Gastrocnemius medialis (tissue), 4 donors: ENCODE measurements around the gene BCL2L13. TPM values are rescaled to one million over a fixed set of nuclear protein-coding genes. Genes with fewer than 3 reads are reported as not detected.

Source experiments
- ATAC-seq, 2 donors: fragments of 150-250 bp; one replicate each; pipeline ENCODE4 v1.9.1; 2016
- DNase-seq, 2 donors: peaks; one replicate each; pipeline ENCODE4 v3.0.0-alpha.2; 2019
- H3K27ac ChIP-seq, 4 donors: fragments of 200-600 bp; sonication (generic); 1 replicate in 1 of 4; 2 replicates in 3 of 4; pipeline ENCODE4 v1.5.1; 2016 to 2018; ENCODE audit warnings: mild to moderate bottlenecking in 2 of 4, moderate library complexity in 1 of 4
- H3K27me3 ChIP-seq, 3 donors: fragments of 200-600 bp; sonication (generic) in 2 of 3; 1 replicate in 1 of 3; 2 replicates in 2 of 3; pipeline versions ENCODE4 v1.5.1 to v1.6.0; 2016 to 2019; ENCODE audit warnings: mild to moderate bottlenecking in 1 of 3, moderate library complexity in 1 of 3
- H3K36me3 ChIP-seq, 2 donors: fragments of 200-600 bp; sonication (generic) in 1 of 2; one replicate each; pipeline ENCODE4 v1.5.1; 2017 to 2018
- H3K4me1 ChIP-seq, 2 donors: fragments of 200-600 bp; sonication (generic) in 1 of 2; one replicate each; pipeline ENCODE4 v1.5.1; 2016 to 2017; ENCODE audit warnings: mild to moderate bottlenecking in 2 of 2
- H3K4me3 ChIP-seq, 4 donors: fragments of 200-600 bp; sonication (generic) in 3 of 4; 1 replicate in 1 of 4; 2 replicates in 3 of 4; pipeline ENCODE4 v1.5.1; 2016 to 2019; ENCODE audit warnings: mild to moderate bottlenecking in 2 of 4
- H3K9me3 ChIP-seq, 3 donors: fragments of 200-600 bp; sonication (generic) in 2 of 3; 1 replicate in 1 of 3; 2 replicates in 2 of 3; pipeline ENCODE4 v1.5.1; 2016 to 2019
- CTCF ChIP-seq, 5 experiments: fragments of 450-650 bp in 3 of 5; fragments of 200-600 bp in 2 of 5; sonication (generic) in 2 of 5; IDR thresholded peaks in 4 of 5; conservative IDR thresholded peaks in 1 of 5; 1 replicate in 4 of 5; 2 replicates in 1 of 5; pipeline ENCODE4 v1.5.1; 2016 to 2019; ENCODE audit warnings: antibody characterized with exemption in 5 of 5, mild to moderate bottlenecking in 3 of 5, moderate library complexity in 3 of 5
- POLR2A ChIP-seq, 2 donors: fragments of 450-650 bp; IDR thresholded peaks; one replicate each; pipeline ENCODE4 v1.6.1; 2017; ENCODE audit warnings: antibody characterized with exemption in 2 of 2, mild to moderate bottlenecking in 2 of 2, moderate library complexity in 2 of 2
- in situ Hi-C, 4 donors: fragments of 200-750 bp; cut with MboI; loops; one replicate each; pipeline versions ENCODE4 v1.15.0 to v1.8.0; 2017; ENCODE audit warnings: low sequenced_read_pairs in 4 of 4
- intact Hi-C: fragments of 100-400 bp; cut with DNase I; formaldehyde crosslinking; loops from one replicate; pipeline ENCODE4 v1.15.1; 2023; ENCODE audit warnings: low total_unique reads
- total RNA-seq, 4 donors: library from RNA; depleted of rRNA; stranded (reverse); fragments of >200 nt; gene quantifications; one replicate each; pipeline versions ENCODE4 v1.1.0 to v1.2.3, GENCODE V29; 2016

The BCL2L13 gene
- total RNA-seq, 4 donors from 2014 or later = 162 to 310 (median 231) TPM

GRCh38 chr22:17748555-17749353 is 110.2 kb downstream of the BCL2L13 start:
- TF ChIP-seq CTCF (IDR thresholded peaks at IDR 0.05 in 4 of 5, conservative IDR thresholded peaks at IDR 0.05 in 1 of 5) (no peak), POLR2A (IDR thresholded peaks at IDR 0.05) (no peak)
- in situ Hi-C loops (no loop called here), intact Hi-C loops (no loop called here)
- ATAC-seq (no peak), DNase-seq (no peak)
- Histone ChIP-seq H3K36me3 (no peaks in the 10 kb centered on the region), H3K4me3 (no peak overlapping the region), H3K27me3 (no peaks in the 10 kb centered on the region), H3K27ac (no peak overlapping the region), H3K9me3 (no peaks in the 10 kb centered on the region), H3K4me1 (peaks cover 0 to 5% of the 10 kb centered on the region in 2 donors)

DNA sequence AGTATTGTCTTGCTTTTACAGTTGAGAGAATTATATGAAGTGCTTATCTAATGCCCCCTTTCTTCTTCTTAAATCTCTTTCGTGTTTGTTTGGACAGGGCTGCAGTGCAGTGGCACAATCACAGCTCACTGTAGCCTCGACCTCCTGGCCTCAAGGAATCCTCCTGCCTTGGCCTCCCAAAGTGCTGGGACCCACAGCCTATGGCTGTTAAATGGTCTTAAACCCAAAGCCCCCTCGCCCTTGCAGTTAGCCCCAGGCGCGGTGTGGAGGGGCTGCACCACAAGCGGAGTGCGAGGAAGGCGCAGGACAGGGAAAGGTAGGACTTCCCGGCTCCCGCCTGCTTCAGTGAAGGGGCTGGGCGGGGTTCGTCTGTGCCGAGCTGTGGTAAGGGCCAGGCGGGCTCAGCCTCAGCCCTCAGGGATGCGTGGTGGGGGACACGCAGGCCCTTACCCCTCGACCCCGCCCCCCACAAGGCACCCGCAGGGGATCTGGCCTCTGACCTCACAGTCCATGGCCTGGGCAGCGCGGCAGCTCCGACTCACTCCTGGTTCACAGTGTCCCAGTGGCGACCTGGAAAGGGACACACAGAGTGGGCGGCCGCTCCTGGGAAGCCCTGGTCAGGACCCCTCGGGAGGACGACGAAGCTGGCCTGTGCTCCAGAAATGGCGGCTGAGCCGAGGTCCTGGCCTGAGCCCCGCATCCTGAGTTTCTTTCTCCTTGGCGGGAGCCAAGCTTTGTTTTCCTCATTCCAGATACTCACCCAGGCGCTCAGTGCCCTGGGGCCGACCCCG is 111.2 kb downstream of the BCL2L13 start:
- no peaks in the 10 kb centered on the region for H3K27me3 ChIP-seq
- intact Hi-C loops (no loop called here), in situ Hi-C loops (no loop called here)
- DNase-seq = no peak
- TF ChIP-seq CTCF (IDR thresholded peaks at IDR 0.05 in 4 of 5, conservative IDR thresholded peaks at IDR 0.05 in 1 of 5) = no peak
- TF ChIP-seq POLR2A (IDR thresholded peaks at IDR 0.05) = no peak
- no peaks in the 10 kb centered on the region for H3K36me3 ChIP-seq
- H3K4me3 ChIP-seq = no peak overlapping the region
- no peaks in the 10 kb centered on the region for H3K4me1 ChIP-seq
- no peak overlapping the region for H3K27ac ChIP-seq
- no peaks in the 10 kb centered on the region for H3K9me3 ChIP-seq
- ATAC-seq = no peak

- TF ChIP-seq POLR2A (IDR thresholded peaks at IDR 0.05) (no peak), CTCF (IDR thresholded peaks at IDR 0.05 in 4 of 5, conservative IDR thresholded peaks at IDR 0.05 in 1 of 5) (no peak)
- intact Hi-C loops (no loop called here), in situ Hi-C loops (no loop called here)
- Histone ChIP-seq H3K4me1 (no peaks in the 10 kb centered on the region), H3K4me3 (no peak overlapping the region), H3K27me3 (no peaks in the 10 kb centered on the region), H3K27ac (no peak overlapping the region), H3K9me3 (no peaks in the 10 kb centered on the region), H3K36me3 (no peaks in the 10 kb centered on the region)
- DNase-seq = no peak
- ATAC-seq = no peak
Observed at GRCh38 chr22:17751596-17751995, 113.0 kb downstream of the BCL2L13 start.

DNA sequence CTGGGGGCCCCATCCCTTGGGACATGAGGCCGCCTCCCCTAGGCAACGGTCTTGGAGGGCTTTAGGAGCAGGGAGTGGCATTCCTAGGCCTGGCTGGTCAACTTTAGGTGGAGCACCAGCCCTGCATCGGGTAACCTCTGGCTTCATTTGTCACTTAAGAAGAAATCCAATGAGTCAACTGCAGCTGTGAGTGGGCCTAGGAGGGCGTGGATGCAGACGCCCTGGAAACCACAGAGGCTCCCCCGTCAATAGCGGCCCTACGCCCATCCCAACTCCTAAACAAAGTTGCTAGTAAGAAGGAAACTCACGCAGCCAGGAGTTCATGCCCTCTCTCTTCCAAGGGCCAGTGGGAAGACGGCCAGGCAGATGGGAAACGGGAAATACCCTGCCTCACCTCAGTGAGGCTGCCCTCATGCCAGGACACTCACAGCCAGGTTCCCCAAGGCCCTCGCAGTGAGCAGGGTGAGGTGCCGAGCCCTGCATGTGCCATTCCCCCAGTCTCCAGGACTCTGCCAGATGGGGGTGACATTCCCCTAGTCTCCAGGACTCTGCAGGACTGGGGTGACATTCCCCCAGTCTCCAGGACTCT is 114.9 kb downstream of the BCL2L13 start:
- H3K27ac ChIP-seq = no peak overlapping the region
- ATAC-seq = no peak
- no peak for DNase-seq
- H3K27me3 ChIP-seq = no peaks in the 10 kb centered on the region
- intact Hi-C loops = no loop called here
- H3K4me3 ChIP-seq = no peak overlapping the region
- H3K9me3 ChIP-seq = no peaks in the 10 kb centered on the region
- no peak for TF ChIP-seq POLR2A (IDR thresholded peaks at IDR 0.05)
- TF ChIP-seq CTCF (IDR thresholded peaks at IDR 0.05 in 4 of 5, conservative IDR thresholded peaks at IDR 0.05 in 1 of 5) = no peak
- H3K36me3 ChIP-seq = no peaks in the 10 kb centered on the region
- no peaks in the 10 kb centered on the region for H3K4me1 ChIP-seq
- in situ Hi-C loops = no loop called here
